Fibroblast of the aortic adventitia (primary cell): ENCODE measurements around the gene PPP6R2. TPM values are rescaled to one million over a fixed set of nuclear protein-coding genes. Genes with fewer than 3 reads are reported as not detected.

Source experiments
- DNase-seq: peaks from one replicate; pipeline ENCODE4 v3.0.0-alpha.2; 2010; ENCODE audit warnings: low read depth
- H3K4me3 ChIP-seq: 2 replicates; pipeline ENCODE4 v1.5.1; 2011; ENCODE audit warnings: low read depth, mild to moderate bottlenecking, control low read depth, low read length, moderate library complexity
- CTCF ChIP-seq: IDR thresholded peaks from 2 replicates; pipeline ENCODE4 v1.5.1; 2011; ENCODE audit warnings: mild to moderate bottlenecking, low read length, control low read depth, inconsistent platforms; ENCODE audit not compliant: insufficient read depth
- total RNA-seq: library from RNA; depleted of rRNA; stranded (reverse); fragments of >200 nt; gene quantifications from 2 replicates; pipeline ENCODE4 v1.2.3, GENCODE V29; 2012; ENCODE audit warnings: low replicate concordance

Gene PPP6R2
- total RNA-seq, 1 donor, result 38.5 TPM

DNA sequence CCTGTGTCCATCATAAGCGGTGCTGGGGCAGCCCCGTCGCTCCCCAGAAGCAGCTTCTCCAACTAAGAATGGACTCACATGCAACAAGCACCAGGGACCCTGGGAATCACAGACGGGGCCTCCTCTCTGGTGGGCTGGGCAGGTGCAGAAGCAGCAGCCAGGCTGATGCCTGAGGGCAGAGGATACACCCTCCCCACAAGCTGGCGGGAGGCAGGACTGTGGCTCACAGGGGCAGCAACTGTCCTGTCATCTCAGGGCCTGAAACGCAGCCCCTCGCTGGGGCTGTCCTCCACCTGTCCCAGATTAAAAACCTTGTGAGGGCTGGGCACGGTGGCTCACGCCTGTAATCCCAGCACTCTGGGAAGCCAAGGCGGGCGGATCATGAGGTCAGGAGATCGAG is 134.8 kb downstream of the PPP6R2 start:
- no peak for DNase-seq

GRCh38 chr22:50479721-50480120 is 136.6 kb downstream of the PPP6R2 start:
- H3K4me3 ChIP-seq, result no peak overlapping the region
- no peak for TF ChIP-seq CTCF
- no peak for DNase-seq

More for the DNA sequence above, 134.8 kb downstream of the PPP6R2 start:
- no peak for TF ChIP-seq CTCF
- no peak overlapping the region for H3K4me3 ChIP-seq

GRCh38 chr22:50481045-50481439 is 137.9 kb downstream of the PPP6R2 start:
- no peak for TF ChIP-seq CTCF
- no peak for DNase-seq
- peak overlapping the region; percentile 83 for H3K4me3 ChIP-seq

DNA sequence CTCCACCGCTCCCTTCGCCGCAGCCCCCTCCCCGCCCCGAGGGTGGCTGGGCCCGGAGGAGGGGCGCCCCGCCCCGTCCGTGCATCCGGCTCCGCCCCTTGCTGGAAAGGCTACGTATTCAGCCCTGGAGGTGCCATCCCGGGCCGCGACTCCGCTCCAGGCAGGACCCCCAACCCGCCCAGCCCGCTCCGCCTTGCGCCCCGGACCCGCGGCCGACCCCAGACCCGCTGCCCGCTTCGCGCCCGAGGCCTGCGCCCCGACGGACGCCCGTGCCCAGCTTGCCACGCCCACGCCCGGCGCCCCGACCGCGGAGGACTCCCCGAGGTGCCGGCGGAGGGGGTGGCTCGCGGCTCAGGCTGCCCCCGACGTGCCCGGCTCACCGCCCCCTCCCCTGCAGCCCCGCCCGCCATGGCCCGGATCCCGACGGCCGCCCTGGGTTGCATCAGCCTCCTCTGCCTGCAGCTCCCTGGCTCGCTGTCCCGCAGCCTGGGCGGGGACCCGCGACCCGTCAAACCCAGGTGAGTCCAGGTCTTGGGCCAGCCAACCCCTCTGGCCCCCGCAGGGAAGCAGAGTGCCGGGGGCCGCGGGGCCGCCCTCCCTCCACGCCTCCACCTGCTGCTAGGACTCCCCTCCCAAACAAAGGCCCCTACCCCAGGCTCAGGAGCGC is 138.4 kb downstream of the PPP6R2 start, which contains the start of gene ADM2:
Gene ADM2 (plus strand): TSS at position 104 of the 667 bp plus-strand sequence. CDS start 305 bp downstream, at position 409.
- H3K4me3 ChIP-seq, result peak within 1 kb of the TSS; percentile 83
- peak; percentile 39 for DNase-seq

DNA sequence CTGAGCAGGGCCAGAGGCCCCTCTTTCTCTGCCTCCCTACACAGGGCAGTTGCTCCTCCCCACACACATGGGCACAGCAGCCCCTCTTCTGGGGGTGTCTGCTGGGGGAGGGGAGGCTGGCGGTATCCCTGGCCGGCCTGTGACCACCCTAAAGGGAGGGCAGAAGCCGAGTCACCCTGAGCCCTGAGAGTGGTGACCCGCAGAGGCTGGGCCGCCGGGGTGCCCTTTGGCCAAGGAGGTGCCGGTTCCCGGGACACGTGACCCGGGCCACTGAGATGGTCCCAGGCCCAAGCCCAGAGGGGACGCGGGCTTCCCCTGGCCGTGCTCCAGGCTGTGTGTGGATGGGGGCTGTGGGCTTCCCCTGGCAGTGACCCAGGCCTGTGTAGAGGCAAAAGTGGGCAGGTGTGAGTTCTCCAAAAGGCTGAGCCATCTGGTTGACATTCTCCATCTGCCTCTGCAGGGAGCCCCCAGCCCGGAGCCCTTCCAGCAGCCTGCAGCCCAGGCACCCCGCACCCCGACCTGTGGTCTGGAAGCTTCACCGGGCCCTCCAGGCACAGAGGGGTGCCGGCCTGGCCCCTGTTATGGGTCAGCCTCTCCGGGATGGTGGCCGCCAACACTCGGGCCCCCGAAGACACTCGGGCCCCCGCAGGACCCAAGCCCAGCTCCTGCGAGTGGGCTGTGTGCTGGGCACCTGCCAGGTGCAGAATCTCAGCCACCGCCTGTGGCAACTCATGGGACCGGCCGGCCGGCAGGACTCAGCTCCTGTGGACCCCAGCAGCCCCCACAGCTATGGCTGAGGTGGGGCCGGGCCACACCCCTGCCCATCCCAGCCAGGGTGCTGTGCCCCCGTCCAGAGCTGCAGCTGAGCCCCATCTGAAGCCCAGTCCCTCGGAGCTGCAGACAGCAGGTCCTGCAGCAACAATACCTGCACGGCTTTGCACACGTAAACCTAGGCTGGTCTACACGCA is 139.3 kb downstream of the PPP6R2 start:
- peak overlapping the region; percentile 83 for H3K4me3 ChIP-seq
- no peak for TF ChIP-seq CTCF
- DNase-seq, result no peak

More for the DNA sequence above, 138.4 kb downstream of the PPP6R2 start, which contains the start of gene ADM2:
- no peak for TF ChIP-seq CTCF

- no peak for DNase-seq
- H3K4me3 ChIP-seq, result peak overlapping the region; percentile 83
- TF ChIP-seq CTCF, result no peak
These were observed 140.0 kb downstream of the PPP6R2 start for GRCh38 chr22:50483106-50483505.
